ENCODE results near the gene PMPCA. TPM values are rescaled to one million over a fixed set of nuclear protein-coding genes. Genes with fewer than 3 reads are reported as not detected.

The PMPCA gene
- total RNA-seq, 2 experiments from 2014 or later = 53.3 to 76.1 TPM

GRCh38 chr9:136364942-136365774 lies 45.3 kb upstream of the PMPCA start:
- peaks cover 12% of the 10 kb centered on the region for H3K4me1 ChIP-seq (ENCODE audit: insufficient read depth, low read length, poor library complexity, severe bottlenecking)
- no peaks in the 10 kb centered on the region for H4K20me1 ChIP-seq (ENCODE audit: insufficient read depth, low read length)
- no peaks in the 10 kb centered on the region for H3K79me2 ChIP-seq (ENCODE audit: insufficient read depth, low read depth, low read length)
- BruUV-seq (replicated peaks) = no TSS peak
- intact Hi-C loops (cut with micrococcal nuclease; ENCODE audit: unreplicated experiment) = no loop called here
- no peak overlapping the region for H3K27ac ChIP-seq (ENCODE audit: low read depth, low read length, poor library complexity, severe bottlenecking)
- H3K36me3 ChIP-seq (ENCODE audit: insufficient read depth, low read length) = no peaks in the 10 kb centered on the region
- H3K9me2 ChIP-seq (ENCODE audit: insufficient read depth, low read length) = no peaks in the 10 kb centered on the region
- H3K9me3 ChIP-seq (ENCODE audit: low read length) = no peaks in the 10 kb centered on the region
- no peak for DNase-seq (ENCODE audit: low spot score)
- TF ChIP-seq EZH2phosphoT487 (IDR thresholded peaks at IDR 0.05; ENCODE audit: borderline replicate concordance, low read depth, low read length) (no peak), CTCF (conservative IDR thresholded peaks at IDR 0.05; ENCODE audit: low read length) (no peak)
- H3K4me3 ChIP-seq (ENCODE audit: low read depth, low read length, poor library complexity, severe bottlenecking) = no peak overlapping the region
- ChIA-PET CTCF (ENCODE audit: unreplicated experiment) (no interaction called here), POLR2A (no interaction called here)
- H3K4me2 ChIP-seq (ENCODE audit: low read length) = no peak overlapping the region
- no peak overlapping the region for H2AFZ ChIP-seq (ENCODE audit: low read length)

GRCh38 chr9:136365775-136366222 lies 44.7 kb upstream of the PMPCA start:
- CTCF ChIA-PET (ENCODE audit: unreplicated experiment) = interaction anchor here (0.6 kb wide), 1 partner anchor 43 kb away, joined by 3 read pairs; no protein-coding TSS in a partner anchor
- Histone ChIP-seq H3K27ac (ENCODE audit: low read depth, low read length, poor library complexity, severe bottlenecking) (no peak overlapping the region), H3K9me2 (ENCODE audit: insufficient read depth, low read length) (no peaks in the 10 kb centered on the region), H3K4me2 (ENCODE audit: low read length) (no peak overlapping the region), H3K79me2 (ENCODE audit: insufficient read depth, low read depth, low read length) (no peaks in the 10 kb centered on the region), H4K20me1 (ENCODE audit: insufficient read depth, low read length) (no peaks in the 10 kb centered on the region), H3K4me3 (ENCODE audit: low read depth, low read length, poor library complexity, severe bottlenecking) (no peak overlapping the region), H3K4me1 (ENCODE audit: insufficient read depth, low read length, poor library complexity, severe bottlenecking) (peaks cover 12% of the 10 kb centered on the region), H2AFZ (ENCODE audit: low read length) (no peak overlapping the region), H3K9me3 (ENCODE audit: low read length) (no peaks in the 10 kb centered on the region), H3K36me3 (ENCODE audit: insufficient read depth, low read length) (no peaks in the 10 kb centered on the region)
- POLR2A ChIA-PET = no interaction called here
- TF ChIP-seq EZH2phosphoT487 (IDR thresholded peaks at IDR 0.05; ENCODE audit: borderline replicate concordance, low read depth, low read length) (no peak), CTCF (conservative IDR thresholded peaks at IDR 0.05; ENCODE audit: low read length) (no peak)
- intact Hi-C loops (cut with micrococcal nuclease; ENCODE audit: unreplicated experiment) = no loop called here
- no TSS peak for BruUV-seq (replicated peaks)
- DNase-seq (ENCODE audit: low spot score) = peak; percentile 19

GRCh38 chr9:136366826-136367225 lies 43.6 kb upstream of the PMPCA start:
- no peaks in the 10 kb centered on the region for H3K79me2 ChIP-seq (ENCODE audit: insufficient read depth, low read depth, low read length)
- no peak overlapping the region for H3K4me2 ChIP-seq (ENCODE audit: low read length)
- intact Hi-C loops (cut with micrococcal nuclease; ENCODE audit: unreplicated experiment) = no loop called here
- H3K4me1 ChIP-seq (ENCODE audit: insufficient read depth, low read length, poor library complexity, severe bottlenecking) = peaks cover 12% of the 10 kb centered on the region
- ChIA-PET POLR2A (interaction anchor here (0.6 kb wide), 1 partner anchor 91 kb away, joined by 4 read pairs; no protein-coding TSS in a partner anchor), CTCF (ENCODE audit: unreplicated experiment) (no interaction called here)
- H3K9me3 ChIP-seq (ENCODE audit: low read length) = no peaks in the 10 kb centered on the region
- H3K9me2 ChIP-seq (ENCODE audit: insufficient read depth, low read length) = no peaks in the 10 kb centered on the region
- TF ChIP-seq EZH2phosphoT487 (IDR thresholded peaks at IDR 0.05; ENCODE audit: borderline replicate concordance, low read depth, low read length) = no peak
- no peak for TF ChIP-seq CTCF (conservative IDR thresholded peaks at IDR 0.05; ENCODE audit: low read length)
- H3K36me3 ChIP-seq (ENCODE audit: insufficient read depth, low read length) = no peaks in the 10 kb centered on the region
- BruUV-seq (replicated peaks) = no TSS peak
- H3K27ac ChIP-seq (ENCODE audit: low read depth, low read length, poor library complexity, severe bottlenecking) = no peak overlapping the region
- no peaks in the 10 kb centered on the region for H4K20me1 ChIP-seq (ENCODE audit: insufficient read depth, low read length)
- H3K4me3 ChIP-seq (ENCODE audit: low read depth, low read length, poor library complexity, severe bottlenecking) = no peak overlapping the region
- DNase-seq (ENCODE audit: low spot score) = no peak
- H2AFZ ChIP-seq (ENCODE audit: low read length) = no peak overlapping the region
